ENCODE measurements around the gene EXD1. TPM values are rescaled to one million over a fixed set of nuclear protein-coding genes. Genes with fewer than 3 reads are reported as not detected.
"Not testable (repeated sequence)": the region's sequence is repeated elsewhere in the genome, so short reads cannot be mapped to it uniquely, and the experiment has no call there.

EXD1 gene
- polyA plus RNA-seq (2013, experiment 1 of 4) = not detected
- polyA plus RNA-seq (2013, experiment 2 of 4) = not detected
- polyA plus RNA-seq (2013, experiment 3 of 4) = not detected
- not detected for polyA plus RNA-seq (2013, experiment 4 of 4)

- Histone ChIP-seq H3K9me3 (ENCODE audit: control insufficient read depth, low read length) (no peaks in the 10 kb centered on the region), H3K27me3 (ENCODE audit: control insufficient read depth, insufficient read depth, low read length, poor library complexity, severe bottlenecking) (peaks cover 9% of the 10 kb centered on the region), H3K36me3 (ENCODE audit: control insufficient read depth, insufficient read depth, low read length) (no peaks in the 10 kb centered on the region), H3K4me3 (ENCODE audit: insufficient read depth, low read depth, low read length) (peak within 1 kb of the TSS; percentile 78), H3K4me1 (ENCODE audit: control insufficient read depth, insufficient read depth, low read length) (peaks cover 4% of the 10 kb centered on the region), H3K27ac (ENCODE audit: insufficient read depth, low read depth, low read length, poor library complexity, severe bottlenecking) (peak within 1 kb of the TSS; percentile 79)
- 0% methylated on average over 72 of the region's 72 CpGs for WGBS, 2 experiments
Observed at GRCh38 chr15:41230650-41231421, at the start of gene EXD1, which contains the start of gene CHP1. EXD1 (minus strand) TSS chr15:41230757; CDS start chr15:41226575, 4,182 bp downstream. CHP1 (plus strand) TSS chr15:41231268; CDS start chr15:41231383, 115 bp downstream.

GRCh38 chr15:41279535-41280283 lies 49.2 kb upstream of the EXD1 start:
- Histone ChIP-seq H3K4me3 (ENCODE audit: insufficient read depth, low read depth, low read length) (no peak overlapping the region), H3K9me3 (ENCODE audit: control insufficient read depth, low read length) (no peaks in the 10 kb centered on the region), H3K27me3 (ENCODE audit: control insufficient read depth, insufficient read depth, low read length, poor library complexity, severe bottlenecking) (no peaks in the 10 kb centered on the region), H3K36me3 (ENCODE audit: control insufficient read depth, insufficient read depth, low read length) (peaks cover 9% of the 10 kb centered on the region), H3K4me1 (ENCODE audit: control insufficient read depth, insufficient read depth, low read length) (no peaks in the 10 kb centered on the region), H3K27ac (ENCODE audit: insufficient read depth, low read depth, low read length, poor library complexity, severe bottlenecking) (no peak overlapping the region)
- 92 to 98% methylated on average over 1 of the region's 1 CpG for WGBS, 2 experiments

- H3K36me3 ChIP-seq (ENCODE audit: control insufficient read depth, insufficient read depth, low read length) = peaks cover 9% of the 10 kb centered on the region
- H3K27me3 ChIP-seq (ENCODE audit: control insufficient read depth, insufficient read depth, low read length, poor library complexity, severe bottlenecking) = no peaks in the 10 kb centered on the region
- H3K4me1 ChIP-seq (ENCODE audit: control insufficient read depth, insufficient read depth, low read length) = no peaks in the 10 kb centered on the region
- no peaks in the 10 kb centered on the region for H3K9me3 ChIP-seq (ENCODE audit: control insufficient read depth, low read length)
- no peak overlapping the region for H3K27ac ChIP-seq (ENCODE audit: insufficient read depth, low read depth, low read length, poor library complexity, severe bottlenecking)
- WGBS, 2 experiments = 94 to 95% methylated on average over 1 to 3 of the region's 3 CpGs
- H3K4me3 ChIP-seq (ENCODE audit: insufficient read depth, low read depth, low read length) = no peak overlapping the region
Observed at GRCh38 chr15:41278319-41278718, 47.8 kb upstream of the EXD1 start.

GRCh38 chr15:41276831-41277230 lies 46.3 kb upstream of the EXD1 start:
- Histone ChIP-seq H3K4me1 (ENCODE audit: control insufficient read depth, insufficient read depth, low read length) (no peaks in the 10 kb centered on the region), H3K9me3 (ENCODE audit: control insufficient read depth, low read length) (no peaks in the 10 kb centered on the region), H3K4me3 (ENCODE audit: insufficient read depth, low read depth, low read length) (no peak overlapping the region), H3K36me3 (ENCODE audit: control insufficient read depth, insufficient read depth, low read length) (peaks cover 9% of the 10 kb centered on the region), H3K27ac (ENCODE audit: insufficient read depth, low read depth, low read length, poor library complexity, severe bottlenecking) (no peak overlapping the region), H3K27me3 (ENCODE audit: control insufficient read depth, insufficient read depth, low read length, poor library complexity, severe bottlenecking) (no peaks in the 10 kb centered on the region)

- Histone ChIP-seq H3K4me3 (ENCODE audit: insufficient read depth, low read depth, low read length) (no peak overlapping the region), H3K4me1 (ENCODE audit: control insufficient read depth, insufficient read depth, low read length) (no peaks in the 10 kb centered on the region), H3K36me3 (ENCODE audit: control insufficient read depth, insufficient read depth, low read length) (no peaks in the 10 kb centered on the region), H3K9me3 (ENCODE audit: control insufficient read depth, low read length) (no peaks in the 10 kb centered on the region), H3K27ac (ENCODE audit: insufficient read depth, low read depth, low read length, poor library complexity, severe bottlenecking) (no peak overlapping the region), H3K27me3 (ENCODE audit: control insufficient read depth, insufficient read depth, low read length, poor library complexity, severe bottlenecking) (no peaks in the 10 kb centered on the region)
- 80 to 94% methylated on average over 1 to 2 of the region's 2 CpGs for WGBS, 2 experiments
Observed at GRCh38 chr15:41269887-41270286, 39.3 kb upstream of the EXD1 start.

- H3K36me3 ChIP-seq (ENCODE audit: control insufficient read depth, insufficient read depth, low read length) = peaks cover 2% of the 10 kb centered on the region
- H3K4me3 ChIP-seq (ENCODE audit: insufficient read depth, low read depth, low read length) = no peak overlapping the region
- WGBS, 2 experiments = 48 to 60% methylated on average over 6 of the region's 6 CpGs
- no peaks in the 10 kb centered on the region for H3K27me3 ChIP-seq (ENCODE audit: control insufficient read depth, insufficient read depth, low read length, poor library complexity, severe bottlenecking)
- no peak overlapping the region for H3K27ac ChIP-seq (ENCODE audit: insufficient read depth, low read depth, low read length, poor library complexity, severe bottlenecking)
- H3K4me1 ChIP-seq (ENCODE audit: control insufficient read depth, insufficient read depth, low read length) = peaks cover 4% of the 10 kb centered on the region
- no peaks in the 10 kb centered on the region for H3K9me3 ChIP-seq (ENCODE audit: control insufficient read depth, low read length)
Observed at GRCh38 chr15:41263891-41264351, 33.4 kb upstream of the EXD1 start.

GRCh38 chr15:41262571-41262970 lies 32.0 kb upstream of the EXD1 start:
- no peaks in the 10 kb centered on the region for H3K27me3 ChIP-seq (ENCODE audit: control insufficient read depth, insufficient read depth, low read length, poor library complexity, severe bottlenecking)
- H3K27ac ChIP-seq (ENCODE audit: insufficient read depth, low read depth, low read length, poor library complexity, severe bottlenecking) = no peak overlapping the region
- H3K4me3 ChIP-seq (ENCODE audit: insufficient read depth, low read depth, low read length) = no peak overlapping the region
- H3K9me3 ChIP-seq (ENCODE audit: control insufficient read depth, low read length) = no peaks in the 10 kb centered on the region
- peaks cover 2% of the 10 kb centered on the region for H3K36me3 ChIP-seq (ENCODE audit: control insufficient read depth, insufficient read depth, low read length)
- H3K4me1 ChIP-seq (ENCODE audit: control insufficient read depth, insufficient read depth, low read length) = peaks cover 4% of the 10 kb centered on the region
- WGBS, 2 experiments = 94 to 97% methylated on average over 8 of the region's 8 CpGs

- not testable (repeated sequence) for H3K27me3 ChIP-seq (ENCODE audit: control insufficient read depth, insufficient read depth, low read length, poor library complexity, severe bottlenecking); H3K4me3 ChIP-seq (ENCODE audit: insufficient read depth, low read depth, low read length); H3K4me1 ChIP-seq (ENCODE audit: control insufficient read depth, insufficient read depth, low read length); H3K36me3 ChIP-seq (ENCODE audit: control insufficient read depth, insufficient read depth, low read length); H3K27ac ChIP-seq (ENCODE audit: insufficient read depth, low read depth, low read length, poor library complexity, severe bottlenecking); H3K9me3 ChIP-seq (ENCODE audit: control insufficient read depth, low read length)
- 93 to 95% methylated on average over 7 of the region's 7 CpGs for WGBS, 2 experiments
Observed at GRCh38 chr15:41260924-41261323, 30.4 kb upstream of the EXD1 start.

- H3K9me3 ChIP-seq (ENCODE audit: control insufficient read depth, low read length) = no peaks in the 10 kb centered on the region
- H3K27ac ChIP-seq (ENCODE audit: insufficient read depth, low read depth, low read length, poor library complexity, severe bottlenecking) = no peak overlapping the region
- WGBS, 2 experiments = 86 to 94% methylated on average over 12 of the region's 12 CpGs
- H3K4me3 ChIP-seq (ENCODE audit: insufficient read depth, low read depth, low read length) = no peak overlapping the region
- H3K36me3 ChIP-seq (ENCODE audit: control insufficient read depth, insufficient read depth, low read length) = peaks cover 2% of the 10 kb centered on the region
- H3K27me3 ChIP-seq (ENCODE audit: control insufficient read depth, insufficient read depth, low read length, poor library complexity, severe bottlenecking) = no peaks in the 10 kb centered on the region
- H3K4me1 ChIP-seq (ENCODE audit: control insufficient read depth, insufficient read depth, low read length) = peaks cover 4% of the 10 kb centered on the region
Observed at GRCh38 chr15:41259546-41260189, 29.1 kb upstream of the EXD1 start.

All from ectodermal cell (in vitro differentiated cells).